H9 (cell line): ENCODE data around the gene SPRYD3. TPM values are rescaled to one million over a fixed set of nuclear protein-coding genes. Genes with fewer than 3 reads are reported as not detected.

Source experiments
- DNase-seq: peaks from one replicate; pipeline ENCODE4 v3.0.0-alpha.2; 2017
- H2AFZ ChIP-seq: one replicate; pipeline ENCODE4 v1.6.1; 2013; ENCODE audit warnings: mild to moderate bottlenecking, low read length, control low read depth, moderate library complexity
- H2AK5ac ChIP-seq: 2 replicates; pipeline ENCODE4 v1.6.1; 2013; ENCODE audit warnings: low read length, control low read depth, mixed read lengths; ENCODE audit not compliant: insufficient read length
- H2BK120ac ChIP-seq: one replicate; pipeline ENCODE4 v1.6.1; 2013; ENCODE audit warnings: low read depth, mild to moderate bottlenecking, low read length, control low read depth, inconsistent platforms; ENCODE audit not compliant: poor library complexity, severe bottlenecking
- H2BK12ac ChIP-seq: 2 replicates; pipeline ENCODE4 v1.6.1; 2013; ENCODE audit warnings: low read length, control low read depth, mixed read lengths, low read depth; ENCODE audit not compliant: insufficient read length
- H2BK15ac ChIP-seq: 2 replicates; pipeline ENCODE4 v1.6.1; 2013; ENCODE audit warnings: low read depth, low read length, control low read depth
- H2BK20ac ChIP-seq: one replicate; pipeline ENCODE4 v1.6.1; 2013; ENCODE audit warnings: low read depth, mild to moderate bottlenecking, low read length, control low read depth, inconsistent platforms; ENCODE audit not compliant: poor library complexity, severe bottlenecking
- H2BK5ac ChIP-seq: 2 replicates; pipeline ENCODE4 v1.6.1; 2013; ENCODE audit warnings: low read length, control low read depth, mixed read lengths; ENCODE audit not compliant: insufficient read length
- H3K14ac ChIP-seq: 2 replicates; pipeline ENCODE4 v1.6.1; 2013; ENCODE audit warnings: low read length, control low read depth; ENCODE audit not compliant: insufficient read depth
- H3K18ac ChIP-seq: 2 replicates; pipeline ENCODE4 v1.6.1; 2013; ENCODE audit warnings: low read depth, mild to moderate bottlenecking, mixed read lengths, low read length, control low read depth; ENCODE audit not compliant: insufficient read length
- H3K23ac ChIP-seq: 2 replicates; pipeline ENCODE4 v1.6.1; 2013; ENCODE audit warnings: low read length, control low read depth, mixed read lengths, low read depth; ENCODE audit not compliant: insufficient read length
- H3K23me2 ChIP-seq: 2 replicates; pipeline ENCODE4 v1.6.1; 2013; ENCODE audit warnings: low read depth, mild to moderate bottlenecking, mixed read lengths, low read length, control low read depth; ENCODE audit not compliant: insufficient read length, poor library complexity, severe bottlenecking
- H3K27ac ChIP-seq: 2 replicates; pipeline ENCODE4 v1.5.1; 2013; ENCODE audit warnings: low read length, control low read depth, mixed read lengths, low read depth; ENCODE audit not compliant: insufficient read length
- H3K27me3 ChIP-seq: 2 replicates; pipeline ENCODE4 v1.6.1; 2013; ENCODE audit warnings: low read length, control low read depth, inconsistent platforms; ENCODE audit not compliant: insufficient read depth
- H3K4ac ChIP-seq: 2 replicates; pipeline ENCODE4 v1.6.1; 2013; ENCODE audit warnings: low read depth, mild to moderate bottlenecking, control low read depth, inconsistent platforms, low read length, moderate library complexity
- H3K4me1 ChIP-seq: 2 replicates; pipeline ENCODE4 v1.6.1; 2013; ENCODE audit warnings: low read length, control low read depth, inconsistent platforms; ENCODE audit not compliant: insufficient read depth
- H3K4me2 ChIP-seq: 2 replicates; pipeline ENCODE4 v1.6.1; 2013; ENCODE audit warnings: low read length, control low read depth, mixed read lengths; ENCODE audit not compliant: insufficient read length, insufficient read depth
- H3K56ac ChIP-seq: 2 replicates; pipeline ENCODE4 v1.6.1; 2013; ENCODE audit warnings: low read depth, mild to moderate bottlenecking, mixed read lengths, low read length, control low read depth; ENCODE audit not compliant: insufficient read length
- H3K79me1 ChIP-seq: 2 replicates; pipeline ENCODE4 v1.6.1; 2013; ENCODE audit warnings: low read depth, mild to moderate bottlenecking, moderate library complexity, low read length, control low read depth, inconsistent platforms; ENCODE audit not compliant: insufficient read depth, poor library complexity, severe bottlenecking
- H3K79me2 ChIP-seq: 2 replicates; pipeline ENCODE4 v1.6.1; 2013; ENCODE audit warnings: low read length, control low read depth, inconsistent platforms; ENCODE audit not compliant: insufficient read depth
- H3K9ac ChIP-seq: 2 replicates; pipeline ENCODE4 v1.6.1; 2013; ENCODE audit warnings: low read length, control low read depth, mixed read lengths; ENCODE audit not compliant: insufficient read length; ENCODE audit errors: extremely low read depth
- H3K9me3 ChIP-seq: one replicate; pipeline ENCODE4 v1.6.1; 2013; ENCODE audit warnings: low read depth, low read length, inconsistent platforms; ENCODE audit not compliant: control insufficient read depth
- H3T11ph ChIP-seq: one replicate; pipeline ENCODE4 v1.6.1; 2013; ENCODE audit warnings: mild to moderate bottlenecking, low read length, control low read depth, inconsistent platforms
- H4K20me1 ChIP-seq: one replicate; pipeline ENCODE4 v1.6.1; 2013; ENCODE audit not compliant: control insufficient read depth, insufficient read length, insufficient read depth
- H4K5ac ChIP-seq: 2 replicates; pipeline ENCODE4 v1.6.1; 2013; ENCODE audit warnings: low read depth, mild to moderate bottlenecking, mixed read lengths, low read length, control low read depth; ENCODE audit not compliant: insufficient read length
- H4K8ac ChIP-seq: replicated peaks from 2 replicates; pipeline ENCODE4 v1.6.1; 2013; ENCODE audit warnings: low read length, control low read depth, mixed read lengths, low read depth; ENCODE audit not compliant: insufficient read length
- H4K91ac ChIP-seq: 2 replicates; pipeline ENCODE4 v1.6.1; 2013; ENCODE audit warnings: low read depth, mild to moderate bottlenecking, moderate library complexity, mixed read lengths, low read length, control low read depth; ENCODE audit not compliant: insufficient read length
- H3K27ac Mint-ChIP-seq, 3 experiments: 2 replicates in 2 of 3; 3 replicates in 1 of 3; pipeline ENCODE4 v1.8.0; 2020 to 2021; ENCODE audit warnings: mixed read lengths in 3 of 3, mild to moderate bottlenecking in 1 of 3, moderate library complexity in 1 of 3
- H3K27me3 Mint-ChIP-seq: 2 replicates; pipeline ENCODE4 v1.8.0; 2021; ENCODE audit warnings: low read depth, mild to moderate bottlenecking, moderate library complexity, mixed read lengths
- H3K36me3 Mint-ChIP-seq, 3 experiments: 2 replicates in 2 of 3; 3 replicates in 1 of 3; pipeline ENCODE4 v1.8.0; 2020 to 2021; ENCODE audit warnings: low read depth in 3 of 3, mixed read lengths in 3 of 3; ENCODE audit not compliant: insufficient read depth in 1 of 3
- H3K4me1 Mint-ChIP-seq, 2 experiments: 2 replicates each; pipeline ENCODE4 v1.8.0; 2020; ENCODE audit warnings: mixed read lengths in 2 of 2
- H3K4me3 Mint-ChIP-seq, 2 experiments: 2 replicates in 1 of 2; 3 replicates in 1 of 2; pipeline ENCODE4 v1.8.0; 2020 to 2021; ENCODE audit warnings: mild to moderate bottlenecking in 2 of 2, mixed read lengths in 2 of 2, moderate library complexity in 1 of 2
- H3K9me3 Mint-ChIP-seq, 2 experiments: 2 replicates in 1 of 2; 3 replicates in 1 of 2; pipeline ENCODE4 v1.8.0; 2020; ENCODE audit warnings: mild to moderate bottlenecking in 2 of 2, mixed read lengths in 2 of 2, moderate library complexity in 1 of 2
- CTCF ChIP-seq: fragments of 200-600 bp; sonication (generic); conservative IDR thresholded peaks from 3 replicates; pipeline ENCODE4 v1.8.0; 2021; ENCODE audit warnings: antibody characterized with exemption, mild to moderate bottlenecking
- WGBS: extraction: QIAGEN DNeasy Blood & Tissue Kit; methylation state at CpG from one replicate; pipeline ENCODE4 v1.1.7; 2013; ENCODE audit warnings: missing lambda C conversion rate, low lambda C conversion rate, mixed read lengths; ENCODE audit not compliant: insufficient read length; ENCODE audit errors: extremely low coverage; 5-methylcytosine and 5-hydroxymethylcytosine counted together
- total RNA-seq: library from RNA; stranded (reverse); gene quantifications from 2 replicates; pipeline ENCODE4 v1.2.1, GENCODE V29; 2021

Gene SPRYD3
- total RNA-seq, 1 experiment from 2014 or later = 6.5 TPM

GRCh38 chr12:53115891-53116648 is 36.9 kb upstream of the SPRYD3 start:
- Histone ChIP-seq H4K5ac (no peak overlapping the region), H3K79me2 (no peaks in the 10 kb centered on the region), H3K79me1 (no peaks in the 10 kb centered on the region), H3K4me2 (no peak overlapping the region), H2AFZ (no peak overlapping the region), H3K23ac (no peak overlapping the region), H2BK15ac (no peak overlapping the region), H3T11ph (no peak overlapping the region), H4K91ac (no peak overlapping the region), H3K9me3 (no peaks in the 10 kb centered on the region), H3K9ac (no peak overlapping the region), H3K27ac (no peak overlapping the region), H3K23me2 (no peaks in the 10 kb centered on the region), H4K20me1 (no peaks in the 10 kb centered on the region), H3K56ac (no peak overlapping the region), H2BK120ac (no peak overlapping the region), H2BK12ac (no peak overlapping the region), H2AK5ac (no peak overlapping the region), H3K18ac (no peak overlapping the region), H2BK20ac (no peak overlapping the region), H3K4me1 (no peaks in the 10 kb centered on the region), H3K27me3 (no peaks in the 10 kb centered on the region), H4K8ac (no peak overlapping the region), H3K14ac (no peak overlapping the region), H3K4ac (no peak overlapping the region), H2BK5ac (no peak overlapping the region)
- peaks cover 0 to 3% of the 10 kb centered on the region in 2 experiments; a peak in 2 of 5 replicates for H3K9me3 Mint-ChIP-seq
- TF ChIP-seq CTCF = no peak
- WGBS = no CpG with 5 or more reads among the region's 8 CpGs
- peaks cover 28% of the 10 kb centered on the region for H3K27me3 Mint-ChIP-seq
- no peak overlapping the region for H3K4me3 Mint-ChIP-seq
- no peak overlapping the region for H3K27ac Mint-ChIP-seq
- H3K36me3 Mint-ChIP-seq = no peaks in the 10 kb centered on the region
- DNase-seq = no peak
- peaks cover 0 to 5% of the 10 kb centered on the region in 2 experiments; a peak in 2 of 4 replicates for H3K4me1 Mint-ChIP-seq
